PFSK-1 (cell line): ENCODE data around the gene LSAMP.

Source experiments
- POLR2AphosphoS5 ChIP-seq: IDR thresholded peaks from 2 replicates; pipeline ENCODE4 v1.6.1; 2012; ENCODE audit warnings: low read depth, mild to moderate bottlenecking, control low read depth, low read length, moderate library complexity
- REST ChIP-seq, 2 experiments: IDR thresholded peaks; 2 replicates each; pipeline versions ENCODE4 v1.6.1 to v1.8.0; 2011 to 2012; ENCODE audit warnings: low read depth in 2 of 2, low read length in 2 of 2, control low read depth in 1 of 2, inconsistent platforms in 1 of 2, mild to moderate bottlenecking in 1 of 2, moderate library complexity in 1 of 2; ENCODE audit not compliant: insufficient read depth in 1 of 2
- TAF1 ChIP-seq: IDR thresholded peaks from 2 replicates; pipeline ENCODE4 v1.6.1; 2012; ENCODE audit warnings: low read length, control low read depth, borderline replicate concordance; ENCODE audit not compliant: insufficient read depth

- TF ChIP-seq POLR2AphosphoS5 (no peak), TAF1 (no peak), REST (IDR thresholded peaks at IDR 0.05; ENCODE audit: insufficient read depth in 1 of 2, low read depth in 2 of 2, low read length in 2 of 2) (no peak)
Observed at GRCh38 chr3:116127464-116127863, 317.8 kb downstream of the LSAMP start.
